WTC11 (cell line): Measurements from ENCODE around the gene ORC3.

ENCODE experiments used
- CTCF ChIP-seq: fragments of 200-600 bp; IDR thresholded peaks from 2 replicates; pipeline ENCODE4 v1.8.0; 2022; ENCODE audit warnings: antibody characterized with exemption
- ESRRA ChIP-seq: sonication (generic); formaldehyde crosslinking; IDR thresholded peaks from 2 replicates; pipeline ENCODE4 v1.8.1; 2022; ENCODE audit warnings: mild to moderate bottlenecking, missing genetic modification reagents, borderline replicate concordance
- IRF2 ChIP-seq: sonication (generic); formaldehyde crosslinking; IDR thresholded peaks from 2 replicates; pipeline ENCODE4 v1.8.0; 2022; ENCODE audit warnings: low read depth, missing genetic modification reagents, borderline replicate concordance
- NFYB ChIP-seq: sonication (generic); formaldehyde crosslinking; conservative IDR thresholded peaks from 2 replicates; pipeline ENCODE4 v1.8.0; 2022; ENCODE audit warnings: low read depth, missing genetic modification reagents
- USF2 ChIP-seq: sonication (generic); formaldehyde crosslinking; IDR thresholded peaks from 2 replicates; pipeline ENCODE4 v1.8.1; 2023; ENCODE audit warnings: mild to moderate bottlenecking, missing genetic modification reagents, moderate library complexity

- TF ChIP-seq ESRRA (CRISPR knock-in tag) (no peak), CTCF (no peak), NFYB (CRISPR knock-in tag) (no peak), IRF2 (no peak), USF2 (CRISPR knock-in tag) (no peak)
Observed at GRCh38 chr6:87541041-87541440, 48.9 kb upstream of the ORC3 start.
